Neural cell (in vitro differentiated cells): ENCODE data around the gene F11. TPM values are rescaled to one million over a fixed set of nuclear protein-coding genes. Genes with fewer than 3 reads are reported as not detected.
"Not testable (repeated sequence)": the region's sequence is repeated elsewhere in the genome, so short reads cannot be mapped to it uniquely, and the experiment has no call there.

Experiments used
- H2AFZ ChIP-seq: fragments of 200-600, 300-800 bp; sonication (generic), shearing (Covaris generic); 2 replicates; pipeline ENCODE4 v1.6.0; 2014; ENCODE audit warnings: low read depth, mild to moderate bottlenecking, antibody characterized with exemption, low read length, moderate library complexity
- H3F3A ChIP-seq: fragments of 200-600 bp; shearing (Covaris generic); 2 replicates; pipeline ENCODE4 v1.6.1; 2016; ENCODE audit warnings: mild to moderate bottlenecking, moderate library complexity, mixed read lengths, antibody characterized with exemption, low read length; ENCODE audit not compliant: insufficient read depth, poor library complexity, severe bottlenecking
- H3K27ac ChIP-seq: fragments of 200-600, 300-800 bp; sonication (generic), shearing (Covaris generic); 2 replicates; pipeline ENCODE4 v1.5.1; 2014; ENCODE audit warnings: mild to moderate bottlenecking, low read length, moderate library complexity
- H3K27me3 ChIP-seq: fragments of 300-800, 200-600 bp; sonication (generic), shearing (Covaris generic); 2 replicates; pipeline ENCODE4 v1.6.0; 2014; ENCODE audit warnings: mild to moderate bottlenecking, low read depth, low read length, moderate library complexity; ENCODE audit not compliant: insufficient read depth
- H3K36me3 ChIP-seq: fragments of 300-800, 200-600 bp; sonication (generic), shearing (Covaris generic); 2 replicates; pipeline ENCODE4 v1.5.1; 2014; ENCODE audit warnings: mild to moderate bottlenecking, antibody characterized with exemption, low read length, moderate library complexity; ENCODE audit not compliant: insufficient read depth
- H3K4me2 ChIP-seq: fragments of 300-800, 200-600 bp; sonication (generic), shearing (Covaris generic); 2 replicates; pipeline ENCODE4 v1.6.0; 2014; ENCODE audit warnings: mild to moderate bottlenecking, low read length
- H3K4me3 ChIP-seq: fragments of 300-800, 200-600 bp; sonication (generic), shearing (Covaris generic); 2 replicates; pipeline ENCODE4 v1.5.1; 2014; ENCODE audit warnings: mild to moderate bottlenecking, low read length, moderate library complexity
- H3K79me2 ChIP-seq: fragments of 200-600 bp; shearing (Covaris generic); replicated peaks from 2 replicates; pipeline ENCODE4 v1.6.0; 2014; ENCODE audit warnings: mild to moderate bottlenecking, low read length, moderate library complexity; ENCODE audit not compliant: insufficient read depth
- H3K9ac ChIP-seq: fragments of 300-800, 200-600 bp; sonication (generic), shearing (Covaris generic); 2 replicates; pipeline ENCODE4 v1.6.1; 2016; ENCODE audit warnings: mild to moderate bottlenecking, low read length, mixed read lengths
- H3K9me2 ChIP-seq: fragments of 200-600 bp; shearing (Covaris generic); 2 replicates; pipeline ENCODE4 v1.6.1; 2016; ENCODE audit warnings: mild to moderate bottlenecking, low read length, mixed read lengths; ENCODE audit not compliant: insufficient read depth
- H3K9me3 ChIP-seq: fragments of 200-600, 300-800 bp; sonication (generic), shearing (Covaris generic); 2 replicates; pipeline ENCODE4 v1.6.1; 2016; ENCODE audit warnings: mild to moderate bottlenecking, mixed run types, low read length, moderate library complexity, mixed read lengths
- H4K20me1 ChIP-seq: fragments of 200-600 bp; shearing (Covaris generic); 2 replicates; pipeline ENCODE4 v1.6.1; 2016; ENCODE audit warnings: mild to moderate bottlenecking, mixed run types; ENCODE audit not compliant: insufficient read depth
- CTCF ChIP-seq: fragments of 450-650 bp; IDR thresholded peaks from 2 replicates; pipeline ENCODE4 v1.5.1; 2014; ENCODE audit warnings: antibody characterized with exemption, mild to moderate bottlenecking, moderate library complexity; ENCODE audit not compliant: poor library complexity, severe bottlenecking
- EP300 ChIP-seq: fragments of 450-650 bp; conservative IDR thresholded peaks from 2 replicates; pipeline ENCODE4 v1.6.1; 2014; ENCODE audit warnings: antibody characterized with exemption, mild to moderate bottlenecking, moderate library complexity; ENCODE audit not compliant: poor library complexity, severe bottlenecking
- EZH2 ChIP-seq: fragments of 200-600, 300-800 bp; shearing (Covaris generic), sonication (generic); IDR thresholded peaks from 2 replicates; pipeline ENCODE4 v1.6.1; 2014; ENCODE audit warnings: antibody characterized with exemption, low read length, borderline replicate concordance, mild to moderate bottlenecking; ENCODE audit not compliant: insufficient read depth, poor library complexity, severe bottlenecking
- MXI1 ChIP-seq: fragments of 450-650 bp; conservative IDR thresholded peaks from 2 replicates; pipeline ENCODE4 v1.6.1; 2014; ENCODE audit warnings: antibody characterized with exemption, mild to moderate bottlenecking; ENCODE audit not compliant: poor library complexity, severe bottlenecking
- RAD21 ChIP-seq: fragments of 450-650 bp; conservative IDR thresholded peaks from 2 replicates; pipeline ENCODE4 v1.6.1; 2014; ENCODE audit warnings: antibody characterized with exemption, mild to moderate bottlenecking, moderate library complexity
- SMC3 ChIP-seq: fragments of 450-650 bp; conservative IDR thresholded peaks from 2 replicates; pipeline ENCODE4 v1.6.1; 2014; ENCODE audit warnings: antibody characterized with exemption, mild to moderate bottlenecking, moderate library complexity; ENCODE audit not compliant: poor library complexity
- TAF1 ChIP-seq: IDR thresholded peaks from 2 replicates; pipeline ENCODE4 v1.6.1; 2012; ENCODE audit warnings: low read depth
- polyA plus RNA-seq: library from polyadenylated mRNA; depleted of rRNA; stranded (reverse); fragments of >200 nt; gene quantifications from 2 replicates; pipeline ENCODE4 v1.2.3, GENCODE V29; 2014
- TF ChIP-seq, protein P1 (sequence below): IDR thresholded peaks from 2 replicates; pipeline ENCODE4 v1.6.1; 2012; ENCODE audit warnings: borderline replicate concordance

Gene F11
- polyA plus RNA-seq, 1 donor from 2014 or later, result not detected

GRCh38 chr4:186264660-186265059, 1.3 kb upstream of the F11 start:
- Histone ChIP-seq H3F3A (no peaks in the 10 kb centered on the region), H3K27ac (no peak overlapping the region), H3K27me3 (no peaks in the 10 kb centered on the region), H4K20me1 (no peaks in the 10 kb centered on the region), H3K9me3 (no peaks in the 10 kb centered on the region), H3K36me3 (no peaks in the 10 kb centered on the region), H3K9me2 (no peaks in the 10 kb centered on the region), H3K4me2 (no peak overlapping the region), H3K79me2 (no peaks in the 10 kb centered on the region), H3K9ac (no peak overlapping the region), H2AFZ (no peak overlapping the region), H3K4me3 (no peak overlapping the region)
- TF ChIP-seq CTCF, result no peak
- TF ChIP-seq SMC3, result no peak
- no peak for TF ChIP-seq TAF1
- TF ChIP-seq, protein P1, sequence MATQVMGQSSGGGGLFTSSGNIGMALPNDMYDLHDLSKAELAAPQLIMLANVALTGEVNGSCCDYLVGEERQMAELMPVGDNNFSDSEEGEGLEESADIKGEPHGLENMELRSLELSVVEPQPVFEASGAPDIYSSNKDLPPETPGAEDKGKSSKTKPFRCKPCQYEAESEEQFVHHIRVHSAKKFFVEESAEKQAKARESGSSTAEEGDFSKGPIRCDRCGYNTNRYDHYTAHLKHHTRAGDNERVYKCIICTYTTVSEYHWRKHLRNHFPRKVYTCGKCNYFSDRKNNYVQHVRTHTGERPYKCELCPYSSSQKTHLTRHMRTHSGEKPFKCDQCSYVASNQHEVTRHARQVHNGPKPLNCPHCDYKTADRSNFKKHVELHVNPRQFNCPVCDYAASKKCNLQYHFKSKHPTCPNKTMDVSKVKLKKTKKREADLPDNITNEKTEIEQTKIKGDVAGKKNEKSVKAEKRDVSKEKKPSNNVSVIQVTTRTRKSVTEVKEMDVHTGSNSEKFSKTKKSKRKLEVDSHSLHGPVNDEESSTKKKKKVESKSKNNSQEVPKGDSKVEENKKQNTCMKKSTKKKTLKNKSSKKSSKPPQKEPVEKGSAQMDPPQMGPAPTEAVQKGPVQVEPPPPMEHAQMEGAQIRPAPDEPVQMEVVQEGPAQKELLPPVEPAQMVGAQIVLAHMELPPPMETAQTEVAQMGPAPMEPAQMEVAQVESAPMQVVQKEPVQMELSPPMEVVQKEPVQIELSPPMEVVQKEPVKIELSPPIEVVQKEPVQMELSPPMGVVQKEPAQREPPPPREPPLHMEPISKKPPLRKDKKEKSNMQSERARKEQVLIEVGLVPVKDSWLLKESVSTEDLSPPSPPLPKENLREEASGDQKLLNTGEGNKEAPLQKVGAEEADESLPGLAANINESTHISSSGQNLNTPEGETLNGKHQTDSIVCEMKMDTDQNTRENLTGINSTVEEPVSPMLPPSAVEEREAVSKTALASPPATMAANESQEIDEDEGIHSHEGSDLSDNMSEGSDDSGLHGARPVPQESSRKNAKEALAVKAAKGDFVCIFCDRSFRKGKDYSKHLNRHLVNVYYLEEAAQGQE, result no peak
- TF ChIP-seq EZH2, result no peak

GRCh38 chr4:186265250-186265649, 739 bp upstream of the F11 start:
- H3K9me3 ChIP-seq, H3K9me2 ChIP-seq, H3K79me2 ChIP-seq, H3K27ac ChIP-seq, H3K27me3 ChIP-seq, H3K4me2 ChIP-seq, H2AFZ ChIP-seq, H4K20me1 ChIP-seq, H3K36me3 ChIP-seq, H3K9ac ChIP-seq, H3F3A ChIP-seq, H3K4me3 ChIP-seq: not testable (repeated sequence)

- H3K27me3 ChIP-seq, result no peaks in the 10 kb centered on the region
- H3K4me3 ChIP-seq, result peak overlapping the region; percentile 17
- H3K9ac ChIP-seq, result no peak overlapping the region
- H2AFZ ChIP-seq, result no peak overlapping the region
- H4K20me1 ChIP-seq, result no peaks in the 10 kb centered on the region
- no peaks in the 10 kb centered on the region for H3F3A ChIP-seq
- no peak overlapping the region for H3K4me2 ChIP-seq
- no peaks in the 10 kb centered on the region for H3K9me2 ChIP-seq
- no peaks in the 10 kb centered on the region for H3K36me3 ChIP-seq
- no peaks in the 10 kb centered on the region for H3K9me3 ChIP-seq
- TF ChIP-seq RAD21 (no peak), SMC3 (no peak), EP300 (no peak), MXI1 (no peak)
- no peak overlapping the region for H3K27ac ChIP-seq
- H3K79me2 ChIP-seq, result no peaks in the 10 kb centered on the region
These were observed 904 bp downstream of the F11 start for GRCh38 chr4:186266729-186267456.
